ENCODE results near the gene EPX. TPM values are rescaled to one million over a fixed set of nuclear protein-coding genes. Genes with fewer than 3 reads are reported as not detected.
A peak's percentile ranks its signal among the peaks of the same experiment; 100 is the strongest.

The EPX gene
- total and polyA plus RNA-seq, 2 experiments from 2014 or later: not detected

DNA sequence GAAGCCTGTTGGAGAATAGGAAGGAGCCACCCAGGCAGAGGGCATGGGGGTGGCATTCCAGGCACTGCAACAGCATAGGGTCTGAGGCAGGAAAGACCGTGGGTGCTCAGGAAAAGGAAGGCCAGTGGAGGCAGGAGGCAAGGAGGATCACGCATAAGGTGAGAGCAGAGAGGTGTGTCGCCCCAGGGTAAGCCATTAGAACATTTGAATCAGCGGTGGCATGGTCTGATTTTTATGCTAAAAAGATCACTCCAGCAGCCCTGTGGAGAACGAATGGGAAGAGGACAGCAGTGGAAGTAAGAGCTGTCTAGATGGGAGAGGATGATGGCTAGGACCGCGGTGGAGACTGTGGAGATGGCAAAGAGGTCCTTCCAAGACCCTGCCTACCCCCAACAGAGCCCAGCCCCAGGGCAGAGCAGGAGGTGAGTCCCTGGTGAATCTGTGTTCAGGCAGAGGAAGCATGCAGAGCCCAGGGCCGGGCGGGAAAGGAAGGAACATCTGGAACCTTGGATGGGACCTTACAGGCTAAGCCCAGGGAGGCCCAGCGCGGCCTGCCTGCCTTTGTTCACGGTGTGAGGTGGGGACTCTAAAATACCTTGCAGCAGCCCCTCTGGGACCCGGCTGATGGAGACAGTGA is 53.7 kb downstream of the EPX start:
- no peaks in the 10 kb centered on the region for H3K79me2 ChIP-seq
- peaks cover 44% of the 10 kb centered on the region for H3K27me3 ChIP-seq
- H3K9me3 ChIP-seq (ENCODE audit: low read depth): no peaks in the 10 kb centered on the region
- H3K4me3 ChIP-seq: no peak overlapping the region
- 87% methylated on average over 13 of the region's 13 CpGs for WGBS (ENCODE audit: low lambda C conversion rate, missing lambda C conversion rate)
- H4K20me1 ChIP-seq (ENCODE audit: insufficient read depth, poor library complexity, severe bottlenecking): no peaks in the 10 kb centered on the region
- H3K27ac ChIP-seq: peak overlapping the region; percentile 1
- no peaks in the 10 kb centered on the region for H3K9me2 ChIP-seq (replicated peaks; ENCODE audit: insufficient read depth)
- no peak overlapping the region for H3K4me2 ChIP-seq
- no peaks in the 10 kb centered on the region for H3K36me3 ChIP-seq (replicated peaks; ENCODE audit: insufficient read depth, low read depth)
- TF ChIP-seq EZH2 (IDR thresholded peaks at IDR 0.05; ENCODE audit: borderline replicate concordance) (no peak), EZH2phosphoT487 (IDR thresholded peaks at IDR 0.05; ENCODE audit: low read depth, severe bottlenecking, unreplicated experiment) (no peak), CTCF (IDR thresholded peaks at IDR 0.05; ENCODE audit: poor library complexity) (no peak)
- DNase-seq (ENCODE audit: low spot score): no peak
- peaks cover 17% of the 10 kb centered on the region for H3K4me1 ChIP-seq (ENCODE audit: insufficient read depth)
- no peak overlapping the region for H2AFZ ChIP-seq

DNA sequence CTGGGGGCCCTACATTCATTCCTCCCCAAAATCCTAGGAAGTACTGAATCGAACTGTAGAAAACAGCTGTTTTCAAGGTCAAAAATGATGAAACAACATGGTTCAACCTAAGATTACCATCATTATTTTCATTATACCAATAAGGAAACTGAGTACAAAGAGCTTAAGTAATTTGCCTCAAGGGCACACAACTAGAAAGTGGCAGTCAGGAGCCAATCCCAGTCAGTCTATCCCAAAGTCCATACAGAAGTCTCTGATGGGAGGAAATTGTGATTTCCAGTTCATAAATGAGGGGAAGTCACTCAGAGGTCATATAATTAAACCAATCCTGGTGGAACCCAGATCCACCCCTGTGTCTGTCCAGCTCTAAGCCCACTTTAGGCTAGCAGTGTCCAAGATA is 54.3 kb downstream of the EPX start:
- 84% methylated on average over 1 of the region's 1 CpG for WGBS (ENCODE audit: low lambda C conversion rate, missing lambda C conversion rate)

GRCh38 chr17:58247511-58248363 is 55.2 kb downstream of the EPX start:
- Histone ChIP-seq H3K4me1 (ENCODE audit: insufficient read depth) (peaks cover 17% of the 10 kb centered on the region), H2AFZ (no peak overlapping the region), H3K79me2 (no peaks in the 10 kb centered on the region), H3K9me2 (replicated peaks; ENCODE audit: insufficient read depth) (no peaks in the 10 kb centered on the region), H3K27ac (no peak overlapping the region), H3K36me3 (replicated peaks; ENCODE audit: insufficient read depth, low read depth) (no peaks in the 10 kb centered on the region), H3K9me3 (ENCODE audit: low read depth) (no peaks in the 10 kb centered on the region), H3K4me2 (no peak overlapping the region), H3K4me3 (no peak overlapping the region), H3K27me3 (peaks cover 46% of the 10 kb centered on the region), H4K20me1 (ENCODE audit: insufficient read depth, poor library complexity, severe bottlenecking) (no peaks in the 10 kb centered on the region)
- no peak for TF ChIP-seq CTCF (IDR thresholded peaks at IDR 0.05; ENCODE audit: poor library complexity)
- no peak for TF ChIP-seq EZH2phosphoT487 (IDR thresholded peaks at IDR 0.05; ENCODE audit: low read depth, severe bottlenecking, unreplicated experiment)
- no peak for TF ChIP-seq EZH2 (IDR thresholded peaks at IDR 0.05; ENCODE audit: borderline replicate concordance)
- no peak for DNase-seq (ENCODE audit: low spot score)
- WGBS (ENCODE audit: low lambda C conversion rate, missing lambda C conversion rate): 84% methylated on average over 10 of the region's 10 CpGs

More for the DNA sequence above, 54.3 kb downstream of the EPX start:
- H4K20me1 ChIP-seq (ENCODE audit: insufficient read depth, poor library complexity, severe bottlenecking): no peaks in the 10 kb centered on the region
- no peak overlapping the region for H3K4me2 ChIP-seq
- no peak overlapping the region for H2AFZ ChIP-seq
- no peak overlapping the region for H3K4me3 ChIP-seq
- DNase-seq (ENCODE audit: low spot score): no peak
- peaks cover 17% of the 10 kb centered on the region for H3K4me1 ChIP-seq (ENCODE audit: insufficient read depth)
- no peaks in the 10 kb centered on the region for H3K36me3 ChIP-seq (replicated peaks; ENCODE audit: insufficient read depth, low read depth)
- H3K9me3 ChIP-seq (ENCODE audit: low read depth): no peaks in the 10 kb centered on the region
- H3K9me2 ChIP-seq (replicated peaks; ENCODE audit: insufficient read depth): no peaks in the 10 kb centered on the region
- H3K27me3 ChIP-seq: peaks cover 44% of the 10 kb centered on the region
- H3K79me2 ChIP-seq: no peaks in the 10 kb centered on the region
- no peak overlapping the region for H3K27ac ChIP-seq
- TF ChIP-seq CTCF (IDR thresholded peaks at IDR 0.05; ENCODE audit: poor library complexity): no peak
- no peak for TF ChIP-seq EZH2 (IDR thresholded peaks at IDR 0.05; ENCODE audit: borderline replicate concordance)
- TF ChIP-seq EZH2phosphoT487 (IDR thresholded peaks at IDR 0.05; ENCODE audit: low read depth, severe bottlenecking, unreplicated experiment): no peak

All from hepatocyte (in vitro differentiated cells).